Effector memory CD8-positive, alpha-beta T cell (primary cell): ENCODE measurements around the gene CDH4.

ENCODE experiments used
- ATAC-seq: fragments of 150-1000 bp; cut with Tn5 transposase; replicated peaks from 2 replicates; pipeline ENCODE4 v1.10.0; 2021; ENCODE audit warnings: mild to moderate bottlenecking, moderate library complexity
- DNase-seq, 3 experiments: peaks; one replicate each; pipeline ENCODE4 v3.0.0; 2021
- H3K27ac Mint-ChIP-seq, 2 donors: one replicate each; pipeline ENCODE4 v1.8.0; 2022; ENCODE audit warnings: mild to moderate bottlenecking in 2 of 2, mixed read lengths in 2 of 2, moderate library complexity in 2 of 2
- H3K27me3 Mint-ChIP-seq, 2 donors: one replicate each; pipeline ENCODE4 v1.8.0; 2022; ENCODE audit warnings: mixed read lengths in 2 of 2
- H3K36me3 Mint-ChIP-seq: one replicate; pipeline ENCODE4 v1.8.0; 2022; ENCODE audit warnings: mild to moderate bottlenecking, moderate library complexity, mixed read lengths; ENCODE audit not compliant: insufficient read depth
- H3K4me1 Mint-ChIP-seq, 2 donors: one replicate each; pipeline ENCODE4 v1.8.0; 2022; ENCODE audit warnings: low read depth in 2 of 2, mixed read lengths in 2 of 2
- H3K4me3 Mint-ChIP-seq, 2 donors: one replicate each; pipeline ENCODE4 v1.8.0; 2022; ENCODE audit warnings: mild to moderate bottlenecking in 2 of 2, mixed read lengths in 2 of 2, moderate library complexity in 2 of 2
- H3K9me3 Mint-ChIP-seq, 2 donors: one replicate each; pipeline ENCODE4 v1.8.0; 2022; ENCODE audit warnings: mixed read lengths in 2 of 2

The CDH4 gene

GRCh38 chr20:61594198-61594597 lies 342.1 kb downstream of the CDH4 start:
- no peak overlapping the region for H3K4me3 Mint-ChIP-seq

GRCh38 chr20:61595216-61595615 lies 343.2 kb downstream of the CDH4 start:
- H3K27ac Mint-ChIP-seq, result no peak overlapping the region
- no peaks in the 10 kb centered on the region for H3K36me3 Mint-ChIP-seq
- no peak overlapping the region for H3K4me3 Mint-ChIP-seq
- peaks cover 5 to 14% of the 10 kb centered on the region in 2 donors for H3K9me3 Mint-ChIP-seq
- ATAC-seq, result no peak
- no peak for DNase-seq
- H3K27me3 Mint-ChIP-seq, result no peaks in the 10 kb centered on the region
- H3K4me1 Mint-ChIP-seq, result no peaks in the 10 kb centered on the region

More at GRCh38 chr20:61594198-61594597, 342.1 kb downstream of the CDH4 start:
- H3K27me3 Mint-ChIP-seq, result no peaks in the 10 kb centered on the region
- H3K9me3 Mint-ChIP-seq, result peaks cover 5 to 14% of the 10 kb centered on the region in 2 donors
- H3K4me1 Mint-ChIP-seq, result no peaks in the 10 kb centered on the region
- H3K27ac Mint-ChIP-seq, result no peak overlapping the region
- no peaks in the 10 kb centered on the region for H3K36me3 Mint-ChIP-seq
- no peak for ATAC-seq
- no peak for DNase-seq

- no peak for ATAC-seq
- Mint-ChIP-seq H3K9me3 (peaks cover 5 to 14% of the 10 kb centered on the region in 2 donors), H3K4me1 (no peaks in the 10 kb centered on the region), H3K27me3 (no peaks in the 10 kb centered on the region), H3K36me3 (no peaks in the 10 kb centered on the region), H3K27ac (no peak overlapping the region), H3K4me3 (no peak overlapping the region)
- DNase-seq, result no peak
Observed at GRCh38 chr20:61596687-61597330, 344.7 kb downstream of the CDH4 start.

GRCh38 chr20:61597996-61598395 lies 345.9 kb downstream of the CDH4 start:
- ATAC-seq (no peak), DNase-seq (no peak)
- Mint-ChIP-seq H3K4me3 (no peak overlapping the region), H3K9me3 (peaks cover 3 to 8% of the 10 kb centered on the region in 2 donors), H3K27ac (no peak overlapping the region), H3K27me3 (no peaks in the 10 kb centered on the region), H3K36me3 (no peaks in the 10 kb centered on the region), H3K4me1 (no peaks in the 10 kb centered on the region)

GRCh38 chr20:61598586-61598985 lies 346.5 kb downstream of the CDH4 start:
- Mint-ChIP-seq H3K27ac (no peak overlapping the region), H3K4me3 (no peak overlapping the region), H3K4me1 (no peaks in the 10 kb centered on the region), H3K9me3 (peaks cover 4 to 7% of the 10 kb centered on the region in 2 donors), H3K36me3 (no peaks in the 10 kb centered on the region), H3K27me3 (no peaks in the 10 kb centered on the region)
- DNase-seq (no peak), ATAC-seq (no peak)

GRCh38 chr20:61599061-61599531 lies 347.0 kb downstream of the CDH4 start:
- DNase-seq (no peak), ATAC-seq (no peak)
- Mint-ChIP-seq H3K4me3 (no peak overlapping the region), H3K4me1 (no peaks in the 10 kb centered on the region), H3K9me3 (peaks cover 4 to 7% of the 10 kb centered on the region in 2 donors), H3K27me3 (no peaks in the 10 kb centered on the region), H3K36me3 (no peaks in the 10 kb centered on the region), H3K27ac (no peak overlapping the region)

GRCh38 chr20:61599541-61599992 lies 347.5 kb downstream of the CDH4 start:
- H3K27ac Mint-ChIP-seq, result no peak overlapping the region
- H3K4me1 Mint-ChIP-seq, result no peaks in the 10 kb centered on the region
- no peak for DNase-seq
- ATAC-seq, result no peak
- no peaks in the 10 kb centered on the region for H3K36me3 Mint-ChIP-seq
- H3K4me3 Mint-ChIP-seq, result no peak overlapping the region
- H3K9me3 Mint-ChIP-seq, result peaks cover 4 to 7% of the 10 kb centered on the region in 2 donors
- no peaks in the 10 kb centered on the region for H3K27me3 Mint-ChIP-seq

GRCh38 chr20:61600016-61600415 lies 348.0 kb downstream of the CDH4 start:
- Mint-ChIP-seq H3K27me3 (no peaks in the 10 kb centered on the region), H3K4me3 (no peak overlapping the region), H3K9me3 (peaks cover 4 to 7% of the 10 kb centered on the region in 2 donors)

GRCh38 chr20:61601361-61601760 lies 349.3 kb downstream of the CDH4 start:
- Mint-ChIP-seq H3K4me1 (no peaks in the 10 kb centered on the region), H3K9me3 (peaks cover 1 to 2% of the 10 kb centered on the region in 2 donors), H3K27ac (no peak overlapping the region), H3K36me3 (no peaks in the 10 kb centered on the region), H3K27me3 (no peaks in the 10 kb centered on the region), H3K4me3 (no peak overlapping the region)
- ATAC-seq, result no peak
- DNase-seq, result no peak

More at GRCh38 chr20:61600016-61600415, 348.0 kb downstream of the CDH4 start:
- no peaks in the 10 kb centered on the region for H3K36me3 Mint-ChIP-seq
- H3K27ac Mint-ChIP-seq, result no peak overlapping the region
- no peak for ATAC-seq
- DNase-seq, result no peak
- H3K4me1 Mint-ChIP-seq, result no peaks in the 10 kb centered on the region

GRCh38 chr20:61601853-61602252 lies 349.8 kb downstream of the CDH4 start:
- H3K36me3 Mint-ChIP-seq, result no peaks in the 10 kb centered on the region
- no peak overlapping the region for H3K4me3 Mint-ChIP-seq
- H3K9me3 Mint-ChIP-seq, result peaks cover 0 to 2% of the 10 kb centered on the region in 2 donors

GRCh38 chr20:61603715-61604114 lies 351.7 kb downstream of the CDH4 start:
- H3K36me3 Mint-ChIP-seq, result no peaks in the 10 kb centered on the region
- H3K27ac Mint-ChIP-seq, result no peak overlapping the region
- DNase-seq, result no peak
- peaks cover 0 to 2% of the 10 kb centered on the region in 2 donors for H3K9me3 Mint-ChIP-seq
- H3K4me3 Mint-ChIP-seq, result no peak overlapping the region
- H3K4me1 Mint-ChIP-seq, result no peaks in the 10 kb centered on the region
- no peaks in the 10 kb centered on the region for H3K27me3 Mint-ChIP-seq
- no peak for ATAC-seq

More at GRCh38 chr20:61601853-61602252, 349.8 kb downstream of the CDH4 start:
- Mint-ChIP-seq H3K27me3 (no peaks in the 10 kb centered on the region), H3K27ac (no peak overlapping the region), H3K4me1 (no peaks in the 10 kb centered on the region)
- ATAC-seq (no peak), DNase-seq (no peak)

GRCh38 chr20:61604549-61604948 lies 352.5 kb downstream of the CDH4 start:
- Mint-ChIP-seq H3K36me3 (no peaks in the 10 kb centered on the region), H3K27ac (no peak overlapping the region), H3K4me1 (no peaks in the 10 kb centered on the region), H3K27me3 (no peaks in the 10 kb centered on the region), H3K9me3 (peaks cover 2 to 3% of the 10 kb centered on the region in 2 donors), H3K4me3 (no peak overlapping the region)
- no peak for DNase-seq
- ATAC-seq, result no peak

- no peak overlapping the region for H3K4me3 Mint-ChIP-seq
- H3K9me3 Mint-ChIP-seq, result peaks cover 2 to 10% of the 10 kb centered on the region in 2 donors
- no peaks in the 10 kb centered on the region for H3K4me1 Mint-ChIP-seq
- ATAC-seq (no peak), DNase-seq (no peak)
- no peak overlapping the region for H3K27ac Mint-ChIP-seq
- H3K36me3 Mint-ChIP-seq, result no peaks in the 10 kb centered on the region
- H3K27me3 Mint-ChIP-seq, result no peaks in the 10 kb centered on the region
Observed at GRCh38 chr20:61605283-61605682, 353.2 kb downstream of the CDH4 start.

GRCh38 chr20:61605862-61606557 lies 353.9 kb downstream of the CDH4 start:
- Mint-ChIP-seq H3K27me3 (no peaks in the 10 kb centered on the region), H3K4me3 (no peak overlapping the region), H3K27ac (no peak overlapping the region), H3K36me3 (no peaks in the 10 kb centered on the region), H3K4me1 (no peaks in the 10 kb centered on the region), H3K9me3 (peaks cover 2 to 12% of the 10 kb centered on the region in 2 donors)
- no peak for ATAC-seq
- no peak for DNase-seq
